Left lung (tissue), 10 donors: ENCODE measurements around the gene PSMB9. TPM values are rescaled to one million over a fixed set of nuclear protein-coding genes. Genes with fewer than 3 reads are reported as not detected.

Experiments
- ATAC-seq: fragments of 200-7000 bp; cut with Tn5 transposase; one replicate; pipeline ENCODE4 v1.9.1; 2020; ENCODE audit warnings: moderate library complexity
- DNase-seq, 4 donors: peaks; one replicate each; pipeline ENCODE4 v3.0.0-alpha.2; 2013 to 2020
- H3K27ac ChIP-seq, 2 donors: fragments of 200-600 bp; sonication (generic) in 1 of 2; one replicate each; pipeline versions ENCODE4 v1.5.0 to v1.8.0; 2020 to 2021
- H3K27me3 ChIP-seq, 2 donors: fragments of 200-600 bp; sonication (generic) in 1 of 2; one replicate each; pipeline versions ENCODE4 v1.5.0 to v1.8.0; 2020 to 2021
- H3K36me3 ChIP-seq, 2 donors: fragments of 200-600 bp; sonication (generic) in 1 of 2; one replicate each; pipeline versions ENCODE4 v1.5.0 to v1.8.0; 2020 to 2021
- H3K4me1 ChIP-seq, 2 donors: fragments of 200-600 bp; one replicate each; pipeline ENCODE4 v1.8.0; 2021
- H3K4me3 ChIP-seq, 2 donors: fragments of 200-600 bp; sonication (generic) in 1 of 2; one replicate each; pipeline versions ENCODE4 v1.5.0 to v1.8.0; 2020 to 2021; ENCODE audit warnings: mild to moderate bottlenecking in 1 of 2
- H3K9me3 ChIP-seq, 2 donors: fragments of 200-600 bp; sonication (generic) in 1 of 2; one replicate each; pipeline versions ENCODE4 v1.5.0 to v1.8.0; 2020 to 2021
- intact Hi-C, 2 donors: fragments of 100-400 bp; cut with DNase I; formaldehyde crosslinking; loops; one replicate each; pipeline versions ENCODE4 v1.11.2 to v1.14.2; 2022
- polyA plus RNA-seq, 6 donors: library from polyadenylated mRNA; unstranded; fragments of 120-200 nt; gene quantifications; one replicate each; pipeline ENCODE4 v1.2.1, GENCODE V29; 2013; ENCODE audit not compliant: insufficient read length in 6 of 6
- total RNA-seq, 2 donors: library from RNA; stranded (reverse); fragmentation: NEBNext Ultra II Directional; extraction: Animal tissue kit (Norgen Biotek cat#: 25700); gene quantifications; one replicate each; pipeline ENCODE4 v1.2.1, GENCODE V29; 2021
- TF ChIP-seq, protein P1 (sequence below), 2 donors: fragments of 200-600 bp; sonication (generic) in 1 of 2; IDR thresholded peaks; one replicate each; pipeline versions ENCODE4 v1.5.0 to v1.8.0; 2021; ENCODE audit warnings: antibody characterized with exemption in 2 of 2
- donor health status: DM: no; HTN: yes; CAD: no.
- donor health status: DM: no; HTN: no; CAD: no.

The PSMB9 gene
- total and polyA plus RNA-seq, 8 donors, result 12.9 to 67.9 (median 15.9) TPM

DNA sequence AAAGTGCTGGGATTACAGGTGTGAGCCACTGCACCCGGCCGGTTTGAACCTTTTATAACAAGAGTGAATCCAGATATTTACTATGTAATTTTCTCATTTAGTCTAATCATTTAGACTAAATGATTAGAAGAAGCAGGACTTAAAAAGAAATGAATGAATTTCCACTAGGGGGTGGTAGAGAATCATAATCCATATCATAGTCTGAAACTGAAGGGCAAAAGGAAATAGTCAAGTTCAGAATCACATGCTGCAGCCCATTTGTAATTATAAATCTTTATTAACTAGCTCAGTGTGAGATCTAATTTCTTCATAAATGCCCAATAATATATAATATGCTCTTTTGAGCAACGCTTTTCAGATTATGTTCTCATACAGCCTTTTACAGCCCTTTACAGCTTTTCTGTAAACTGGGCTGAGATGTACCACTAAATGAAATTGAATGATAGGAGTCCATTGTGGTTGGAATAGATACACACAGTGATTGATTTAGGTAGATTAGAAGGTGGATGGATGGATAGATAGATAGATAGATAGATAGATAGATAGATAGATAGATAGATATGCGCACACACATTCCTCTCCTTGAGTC, 31.8 kb downstream of the PSMB9 start:
- H3K4me1 ChIP-seq, result peaks cover 0 to 19% of the 10 kb centered on the region in 2 donors
- no peak overlapping the region for H3K4me3 ChIP-seq
- intact Hi-C loops, result loop anchor here in 1 of 2 donors (5.0 kb wide), 1 partner anchor 97 kb away; no protein-coding TSS in a partner anchor
- no peaks in the 10 kb centered on the region for H3K9me3 ChIP-seq
- DNase-seq (peak in 2 of 4 donors; percentile 62 to 78), ATAC-seq (peak; percentile 79)
- H3K36me3 ChIP-seq, result no peaks in the 10 kb centered on the region
- TF ChIP-seq, protein P1, sequence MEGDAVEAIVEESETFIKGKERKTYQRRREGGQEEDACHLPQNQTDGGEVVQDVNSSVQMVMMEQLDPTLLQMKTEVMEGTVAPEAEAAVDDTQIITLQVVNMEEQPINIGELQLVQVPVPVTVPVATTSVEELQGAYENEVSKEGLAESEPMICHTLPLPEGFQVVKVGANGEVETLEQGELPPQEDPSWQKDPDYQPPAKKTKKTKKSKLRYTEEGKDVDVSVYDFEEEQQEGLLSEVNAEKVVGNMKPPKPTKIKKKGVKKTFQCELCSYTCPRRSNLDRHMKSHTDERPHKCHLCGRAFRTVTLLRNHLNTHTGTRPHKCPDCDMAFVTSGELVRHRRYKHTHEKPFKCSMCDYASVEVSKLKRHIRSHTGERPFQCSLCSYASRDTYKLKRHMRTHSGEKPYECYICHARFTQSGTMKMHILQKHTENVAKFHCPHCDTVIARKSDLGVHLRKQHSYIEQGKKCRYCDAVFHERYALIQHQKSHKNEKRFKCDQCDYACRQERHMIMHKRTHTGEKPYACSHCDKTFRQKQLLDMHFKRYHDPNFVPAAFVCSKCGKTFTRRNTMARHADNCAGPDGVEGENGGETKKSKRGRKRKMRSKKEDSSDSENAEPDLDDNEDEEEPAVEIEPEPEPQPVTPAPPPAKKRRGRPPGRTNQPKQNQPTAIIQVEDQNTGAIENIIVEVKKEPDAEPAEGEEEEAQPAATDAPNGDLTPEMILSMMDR (IDR thresholded peaks at IDR 0.05), result peak; percentile 48 to 55
- H3K27me3 ChIP-seq, result peaks cover 0 to under 1% of the 10 kb centered on the region in 2 donors
- H3K27ac ChIP-seq, result no peak overlapping the region

DNA sequence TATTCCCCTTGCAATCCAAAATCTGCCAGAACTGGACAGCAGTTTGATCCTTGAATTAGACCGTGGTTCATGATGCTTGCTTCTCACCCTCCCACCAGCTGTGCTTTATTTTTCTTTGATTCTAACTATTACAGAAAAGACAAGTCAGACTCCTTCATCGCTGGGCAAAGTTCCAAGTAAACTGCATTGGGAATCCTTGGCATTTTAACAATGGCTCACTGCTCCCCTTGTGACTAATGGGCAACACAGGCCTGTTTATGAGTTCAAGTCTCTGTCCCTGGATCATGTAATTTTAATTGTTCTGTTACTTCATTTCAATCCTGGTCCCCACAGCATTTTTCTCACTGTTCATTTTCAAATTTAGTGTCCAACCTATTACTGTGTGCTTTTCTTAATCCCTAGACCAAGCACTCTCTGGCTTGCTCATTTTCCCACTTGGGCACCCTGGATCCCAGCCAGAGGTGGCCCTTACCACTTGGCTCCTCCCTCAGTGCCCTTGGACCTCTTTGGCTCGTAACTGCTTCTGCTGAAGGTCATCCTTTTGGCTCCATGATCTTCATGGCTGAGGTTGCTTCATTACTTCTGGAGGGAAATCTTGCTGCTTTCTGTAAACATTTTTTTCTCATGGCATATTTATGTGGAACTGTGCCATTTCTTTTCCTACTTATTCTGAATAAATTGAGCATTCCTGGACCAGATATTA, 32.8 kb downstream of the PSMB9 start:
- no peak overlapping the region for H3K27ac ChIP-seq
- H3K4me1 ChIP-seq, result peaks cover 0 to 19% of the 10 kb centered on the region in 2 donors
- no peaks in the 10 kb centered on the region for H3K36me3 ChIP-seq
- no peaks in the 10 kb centered on the region for H3K27me3 ChIP-seq
- intact Hi-C loops, result loop anchor here in 1 of 2 donors (5.0 kb wide), 1 partner anchor 95 kb away; no protein-coding TSS in a partner anchor
- no peaks in the 10 kb centered on the region for H3K9me3 ChIP-seq
- DNase-seq (no peak), ATAC-seq (no peak)
- TF ChIP-seq, protein P1 (IDR thresholded peaks at IDR 0.05), result no peak
- no peak overlapping the region for H3K4me3 ChIP-seq

GRCh38 chr6:32887616-32888015, 33.6 kb downstream of the PSMB9 start:
- Histone ChIP-seq H3K9me3 (no peaks in the 10 kb centered on the region), H3K27ac (no peak overlapping the region), H3K36me3 (no peaks in the 10 kb centered on the region), H3K4me3 (no peak overlapping the region), H3K4me1 (peaks cover 0 to 19% of the 10 kb centered on the region in 2 donors), H3K27me3 (no peaks in the 10 kb centered on the region)
- ATAC-seq (no peak), DNase-seq (no peak)
- intact Hi-C loops, result loop anchor here in 1 of 2 donors (5.0 kb wide), 1 partner anchor 95 kb away; no protein-coding TSS in a partner anchor
- TF ChIP-seq, protein P1 (IDR thresholded peaks at IDR 0.05), result no peak

DNA sequence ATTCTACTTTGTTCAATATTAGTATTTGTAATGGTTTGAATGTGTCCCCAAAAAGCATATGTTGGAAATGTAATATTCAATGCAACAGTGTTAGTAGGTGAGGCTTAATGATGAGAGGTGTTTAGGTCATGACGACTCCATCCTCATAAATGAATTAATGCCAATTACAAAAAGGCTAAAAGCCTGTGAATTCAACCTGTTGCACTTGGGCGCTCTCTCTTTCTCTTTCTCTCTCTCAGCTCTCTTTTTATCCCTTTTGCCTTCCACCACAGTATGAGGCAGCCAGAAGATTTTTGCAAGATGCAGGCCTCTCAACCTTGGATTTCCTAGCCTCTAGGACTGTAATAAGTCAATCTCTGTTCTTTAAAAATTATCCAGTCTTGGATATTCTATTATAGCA, 34.6 kb downstream of the PSMB9 start:
- no peaks in the 10 kb centered on the region for H3K9me3 ChIP-seq
- no peak overlapping the region for H3K4me3 ChIP-seq
- H3K36me3 ChIP-seq, result no peaks in the 10 kb centered on the region
- intact Hi-C loops, result loop anchor here in 1 of 2 donors (5.0 kb wide), 1 partner anchor 94 kb away; no protein-coding TSS in a partner anchor
- H3K27me3 ChIP-seq, result no peaks in the 10 kb centered on the region
- DNase-seq, result no peak
- TF ChIP-seq, protein P1 (IDR thresholded peaks at IDR 0.05), result no peak
- H3K4me1 ChIP-seq, result peaks cover 0 to 17% of the 10 kb centered on the region in 2 donors
- H3K27ac ChIP-seq, result no peak overlapping the region
- no peak for ATAC-seq

DNA sequence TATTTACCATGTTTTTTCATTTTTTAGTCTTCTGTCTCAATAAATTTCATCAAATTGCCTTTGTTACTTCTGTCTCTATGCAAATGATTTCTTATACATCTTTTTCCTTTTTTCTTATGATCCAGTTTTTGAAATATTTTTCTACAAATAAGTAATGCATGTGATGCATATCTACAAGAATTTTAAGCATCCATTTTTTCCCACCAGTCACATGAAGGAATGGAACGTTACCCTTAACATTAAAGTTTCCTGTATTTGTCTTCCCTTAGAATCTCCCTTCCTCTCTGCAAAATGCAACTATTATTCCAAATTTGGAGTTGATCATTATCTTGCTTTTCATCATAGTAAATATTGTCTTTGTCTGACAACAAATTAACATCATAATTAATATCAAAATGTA, 35.5 kb downstream of the PSMB9 start:
- intact Hi-C loops, result loop anchor here in 1 of 2 donors (5.0 kb wide), 1 partner anchor 93 kb away; no protein-coding TSS in a partner anchor

More for the DNA sequence above, 35.5 kb downstream of the PSMB9 start:
- H3K36me3 ChIP-seq, result no peaks in the 10 kb centered on the region
- no peaks in the 10 kb centered on the region for H3K27me3 ChIP-seq
- TF ChIP-seq, protein P1 (IDR thresholded peaks at IDR 0.05), result no peak
- H3K27ac ChIP-seq, result no peak overlapping the region
- DNase-seq, result no peak
- ATAC-seq, result no peak
- H3K4me3 ChIP-seq, result no peak overlapping the region
- H3K4me1 ChIP-seq, result peaks cover 0 to 9% of the 10 kb centered on the region in 2 donors
- H3K9me3 ChIP-seq, result no peaks in the 10 kb centered on the region
